ENCODE measurements around the gene SELPLG. TPM values are rescaled to one million over a fixed set of nuclear protein-coding genes. Genes with fewer than 3 reads are reported as not detected.
A peak's percentile ranks its signal among the peaks of the same experiment; 100 is the strongest.

SELPLG gene
- total and polyA plus RNA-seq, 11 donors = 1.0 to 26.7 (median 4.0) TPM

DNA sequence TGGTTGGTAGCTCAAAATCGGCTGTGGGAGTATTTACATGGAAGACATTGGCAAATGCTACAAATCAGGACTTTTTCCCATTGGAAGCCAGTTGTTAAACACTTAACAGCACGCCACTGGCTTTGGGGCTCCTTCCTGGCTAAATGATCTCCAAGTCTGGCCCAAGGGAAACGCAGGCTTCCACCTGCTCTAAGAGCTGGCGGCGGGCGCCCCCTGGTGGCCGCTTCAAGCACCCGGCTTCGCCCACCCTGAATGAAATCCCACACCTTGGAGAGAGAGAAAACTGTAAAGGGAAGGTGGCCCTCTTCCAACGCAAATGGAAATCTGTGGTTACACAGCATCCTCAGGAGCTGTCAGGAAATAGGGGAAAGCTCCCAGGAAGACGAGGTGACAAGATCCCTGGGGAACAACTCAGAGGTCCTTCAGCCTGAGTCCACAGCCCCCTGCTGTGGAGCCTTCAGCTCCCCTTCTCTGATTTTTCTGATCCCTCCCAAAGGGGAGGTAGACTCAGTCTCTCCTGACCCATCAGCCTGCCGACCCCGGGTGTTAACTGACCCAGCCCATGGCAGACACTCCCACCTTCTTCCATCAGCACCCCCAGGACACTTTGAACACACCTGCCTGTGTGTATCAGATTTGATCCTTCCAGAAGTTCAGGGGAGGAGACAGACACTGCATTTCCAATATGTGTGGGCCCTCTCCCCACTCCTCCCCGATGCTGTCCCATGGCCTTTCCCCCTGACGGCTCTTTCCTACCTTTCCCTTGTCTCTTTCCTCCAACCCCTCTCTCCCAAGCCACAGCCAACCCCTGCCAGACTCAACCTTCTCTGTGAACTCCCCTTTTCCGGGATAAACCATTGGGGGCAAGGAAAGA, 15.4 kb downstream of the SELPLG start:
- H3K27me3 ChIP-seq = no peaks in the 10 kb centered on the region
- peaks cover 0 to 17% (median 0%) of the 10 kb centered on the region in 9 donors for H3K36me3 ChIP-seq
- H3K4me1 ChIP-seq = peaks cover 0 to 67% (median 13%) of the 10 kb centered on the region in 12 donors
- no peak overlapping the region for H3K4me3 ChIP-seq
- peak; percentile 74 to 89 (median 80) for DNase-seq
- TF ChIP-seq, protein P1, sequence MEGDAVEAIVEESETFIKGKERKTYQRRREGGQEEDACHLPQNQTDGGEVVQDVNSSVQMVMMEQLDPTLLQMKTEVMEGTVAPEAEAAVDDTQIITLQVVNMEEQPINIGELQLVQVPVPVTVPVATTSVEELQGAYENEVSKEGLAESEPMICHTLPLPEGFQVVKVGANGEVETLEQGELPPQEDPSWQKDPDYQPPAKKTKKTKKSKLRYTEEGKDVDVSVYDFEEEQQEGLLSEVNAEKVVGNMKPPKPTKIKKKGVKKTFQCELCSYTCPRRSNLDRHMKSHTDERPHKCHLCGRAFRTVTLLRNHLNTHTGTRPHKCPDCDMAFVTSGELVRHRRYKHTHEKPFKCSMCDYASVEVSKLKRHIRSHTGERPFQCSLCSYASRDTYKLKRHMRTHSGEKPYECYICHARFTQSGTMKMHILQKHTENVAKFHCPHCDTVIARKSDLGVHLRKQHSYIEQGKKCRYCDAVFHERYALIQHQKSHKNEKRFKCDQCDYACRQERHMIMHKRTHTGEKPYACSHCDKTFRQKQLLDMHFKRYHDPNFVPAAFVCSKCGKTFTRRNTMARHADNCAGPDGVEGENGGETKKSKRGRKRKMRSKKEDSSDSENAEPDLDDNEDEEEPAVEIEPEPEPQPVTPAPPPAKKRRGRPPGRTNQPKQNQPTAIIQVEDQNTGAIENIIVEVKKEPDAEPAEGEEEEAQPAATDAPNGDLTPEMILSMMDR (IDR thresholded peaks at IDR 0.05) = peak; percentile 91 to 100 (median 98)
- TF ChIP-seq POLR2A (IDR thresholded peaks at IDR 0.05) = no peak
- intact Hi-C loops (cut with DNase I) = loop anchor here in 9 of 10 donors (1.0 to 5.0 kb wide), 11 partner anchors 48 to 701 kb away; partner anchors contain the start of genes ALKBH2 (in 1 of the 9), ISCU (in 1 of the 9) and SART3 (in 1 of the 9)
- H3K9me3 ChIP-seq = peaks cover 0 to 10% (median 0%) of the 10 kb centered on the region in 12 donors
- ATAC-seq = peak; percentile 72 to 90 (median 80)
- peak overlapping the region in 1 of 12 donors; percentile 53 for H3K27ac ChIP-seq
- 10 to 13% (median 13%) methylated on average over 14 to 16 of the region's 16 CpGs for WGBS, 4 donors

DNA sequence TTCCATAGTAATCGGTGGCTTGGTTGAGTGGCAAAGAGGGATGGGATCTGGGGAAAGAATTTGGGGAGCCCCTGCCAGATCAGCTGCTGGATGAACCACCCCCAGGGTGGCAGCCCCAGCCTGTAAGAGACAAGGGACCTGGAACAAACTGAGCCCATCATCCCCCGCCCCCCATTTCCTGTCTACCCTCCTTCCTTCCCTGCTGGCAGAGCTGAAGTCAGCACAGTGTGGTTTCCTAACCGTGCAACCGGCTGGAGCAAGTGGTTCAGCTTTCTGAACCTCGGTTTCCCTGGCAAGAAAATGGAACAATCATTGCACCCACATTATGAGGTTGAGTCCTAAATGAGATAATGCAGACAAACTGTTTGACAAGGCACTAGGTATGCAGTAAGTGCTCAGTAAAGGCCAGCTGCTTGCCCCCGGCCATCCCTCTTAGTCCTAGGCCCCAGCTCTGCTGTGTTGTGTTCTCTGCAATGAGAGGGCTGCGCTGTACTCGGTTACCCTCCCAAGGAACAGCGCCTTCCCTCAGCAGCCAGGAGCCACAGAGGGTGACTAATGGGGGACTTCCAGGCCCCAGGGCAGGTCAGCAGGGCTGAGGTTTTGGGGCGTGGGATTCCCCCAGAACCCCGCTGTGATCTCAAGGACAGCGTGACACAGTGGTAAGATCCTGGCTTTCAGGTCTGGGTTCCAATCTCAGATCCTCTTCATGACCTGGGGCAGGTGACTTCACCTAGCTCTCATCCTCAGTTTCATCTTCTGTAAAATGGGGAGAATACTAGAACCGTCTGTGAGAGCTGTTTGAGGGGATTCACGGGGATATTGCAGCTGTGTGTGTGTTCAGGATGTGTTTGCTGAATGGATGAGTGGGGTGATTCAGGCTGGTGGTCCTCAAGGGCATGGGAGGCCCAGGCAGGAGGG, 16.5 kb downstream of the SELPLG start:
- Histone ChIP-seq H3K4me3 (no peak overlapping the region), H3K4me1 (peaks cover 0 to 63% (median 7%) of the 10 kb centered on the region in 12 donors), H3K27me3 (no peaks in the 10 kb centered on the region), H3K36me3 (peaks cover 0 to 6% (median 0%) of the 10 kb centered on the region in 9 donors), H3K27ac (peak overlapping the region in 1 of 12 donors; percentile 53), H3K9me3 (peaks cover 0 to 10% (median 0%) of the 10 kb centered on the region in 12 donors)
- DNase-seq (peak in 2 of 5 donors; percentile 27 to 59), ATAC-seq (peak in 2 of 4 donors; percentile 29 to 45)
- no peak for TF ChIP-seq POLR2A (IDR thresholded peaks at IDR 0.05)
- TF ChIP-seq, protein P1 (IDR thresholded peaks at IDR 0.05) = no peak
- WGBS, 4 donors = 78 to 85% (median 81%) methylated on average over 11 to 14 of the region's 14 CpGs
- intact Hi-C loops (cut with DNase I) = loop anchor here in 6 of 10 donors (2.0 to 5.0 kb wide), 6 partner anchors 50 to 700 kb away; partner anchors contain the start of genes ALKBH2 (in 1 of the 6), ISCU (in 1 of the 6) and SART3 (in 1 of the 6)

DNA sequence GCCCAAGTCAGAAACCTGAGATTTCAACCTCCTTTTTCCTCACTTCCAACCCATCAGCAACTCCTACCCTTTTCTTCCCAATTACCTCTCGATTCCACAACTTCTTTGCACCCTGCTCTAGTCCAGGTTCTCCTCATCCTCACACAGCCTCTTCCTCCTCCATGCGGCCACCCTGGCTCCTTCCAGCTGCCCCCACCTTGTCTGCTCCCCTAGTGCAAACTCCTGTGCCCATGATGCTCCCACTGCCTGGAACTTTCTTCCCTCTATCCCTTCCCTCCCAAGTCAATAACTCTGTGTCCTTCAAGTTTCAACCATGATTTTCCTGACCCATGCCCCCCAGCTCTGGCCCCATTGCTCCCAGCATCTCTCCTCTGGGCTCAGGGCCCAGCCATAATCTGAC, 17.3 kb downstream of the SELPLG start:
- 92 to 99% (median 95%) methylated on average over 2 of the region's 2 CpGs for WGBS, 4 donors
- TF ChIP-seq POLR2A (IDR thresholded peaks at IDR 0.05) = no peak
- TF ChIP-seq, protein P1 (IDR thresholded peaks at IDR 0.05) = no peak
- H3K27ac ChIP-seq = peak overlapping the region in 1 of 12 donors; percentile 53
- peaks cover 0 to 10% (median 0%) of the 10 kb centered on the region in 12 donors for H3K9me3 ChIP-seq
- peaks cover 0 to 54% (median 4%) of the 10 kb centered on the region in 12 donors for H3K4me1 ChIP-seq
- no peak overlapping the region for H3K4me3 ChIP-seq
- no peak for ATAC-seq
- H3K36me3 ChIP-seq = no peaks in the 10 kb centered on the region
- no peak for DNase-seq
- no peaks in the 10 kb centered on the region for H3K27me3 ChIP-seq
- intact Hi-C loops (cut with DNase I) = loop anchor here in 6 of 10 donors (2.0 to 5.0 kb wide), 6 partner anchors 50 to 699 kb away; partner anchors contain the start of genes ALKBH2 (in 1 of the 6), ISCU (in 1 of the 6) and SART3 (in 1 of the 6)
